SK-N-SH treated with all-trans-retinoic acid at 6 μM for 48 hours (cell line): ENCODE data around the gene PPARD.

Experiments
- ATAC-seq: fragments of 200-7000 bp; cut with Tn5 transposase; 3 replicates; pipeline ENCODE4 v1.9.1; 2020; ENCODE audit warnings: mild to moderate bottlenecking, moderate library complexity
- ARNTL ChIP-seq: fragments of 450-650 bp; formaldehyde crosslinking; IDR thresholded peaks from 2 replicates; pipeline ENCODE4 v1.5.0; 2020; ENCODE audit warnings: low read depth, mild to moderate bottlenecking, moderate library complexity, borderline replicate concordance
- BACH2 ChIP-seq: fragments of 250-450 bp; sonication (Bioruptor Pico); IDR thresholded peaks from 2 replicates; pipeline ENCODE4 v1.9.0; 2021; ENCODE audit warnings: mild to moderate bottlenecking, borderline replicate concordance
- CSDC2 ChIP-seq: fragments of 250-450 bp; sonication (Bioruptor Pico); IDR thresholded peaks from 2 replicates; pipeline ENCODE4 v1.5.0; 2020; ENCODE audit warnings: mild to moderate bottlenecking, moderate library complexity
- ESRRG ChIP-seq: fragments of 250-450 bp; sonication (Bioruptor Pico); IDR thresholded peaks from 2 replicates; pipeline ENCODE4 v1.6.1; 2021; ENCODE audit warnings: mild to moderate bottlenecking
- GLIS3 ChIP-seq: fragments of 250-450 bp; sonication (Bioruptor Pico); IDR thresholded peaks from 2 replicates; pipeline ENCODE4 v1.5.0; 2020; ENCODE audit warnings: mild to moderate bottlenecking, moderate library complexity
- ISL1 ChIP-seq: fragments of 250-450 bp; sonication (Bioruptor Pico); IDR thresholded peaks from 2 replicates; pipeline ENCODE4 v2.1.2; 2022; ENCODE audit warnings: mild to moderate bottlenecking, moderate library complexity
- OSR1 ChIP-seq: fragments of 250-450 bp; sonication (Bioruptor Pico); IDR thresholded peaks from 2 replicates; pipeline ENCODE4 v1.8.0; 2022; ENCODE audit warnings: moderate library complexity, mild to moderate bottlenecking, inconsistent platforms
- PPARA ChIP-seq: fragments of 250-450 bp; sonication (Bioruptor Pico); IDR thresholded peaks from 2 replicates; pipeline ENCODE4 v1.5.0; 2020; ENCODE audit warnings: mild to moderate bottlenecking, borderline replicate concordance
- RARB ChIP-seq: fragments of 250-450 bp; sonication (Bioruptor Pico); IDR thresholded peaks from 2 replicates; pipeline ENCODE4 v1.8.0; 2021; ENCODE audit warnings: mild to moderate bottlenecking, moderate library complexity
- SNAI2 ChIP-seq: fragments of 250-450 bp; sonication (Bioruptor Pico); IDR thresholded peaks from 2 replicates; pipeline ENCODE4 v1.5.0; 2020; ENCODE audit warnings: mild to moderate bottlenecking, moderate library complexity
- TCF4 ChIP-seq: fragments of 250-450 bp; sonication (Bioruptor Pico); IDR thresholded peaks from 2 replicates; pipeline ENCODE4 v1.8.0; 2021; ENCODE audit warnings: mild to moderate bottlenecking, moderate library complexity, borderline replicate concordance
- TOX ChIP-seq: fragments of 250-450 bp; sonication (Bioruptor Pico); IDR thresholded peaks from 2 replicates; pipeline ENCODE4 v1.8.0; 2021; ENCODE audit warnings: mild to moderate bottlenecking, moderate library complexity, borderline replicate concordance
- ZC3H10 ChIP-seq: fragments of 250-450 bp; sonication (Bioruptor Pico); IDR thresholded peaks from 2 replicates; pipeline ENCODE4 v1.5.1; 2021; ENCODE audit warnings: mild to moderate bottlenecking, moderate library complexity
- ZFP3 ChIP-seq: fragments of 250-450 bp; sonication (Bioruptor Pico); IDR thresholded peaks from 2 replicates; pipeline ENCODE4 v1.5.0; 2020; ENCODE audit warnings: mild to moderate bottlenecking, moderate library complexity
- ZNF565 ChIP-seq: fragments of 450-650 bp; formaldehyde crosslinking; conservative IDR thresholded peaks from 2 replicates; pipeline ENCODE4 v1.5.0; 2020; ENCODE audit warnings: low read depth, mild to moderate bottlenecking, moderate library complexity
- ZNF70 ChIP-seq: fragments of 450-650 bp; formaldehyde crosslinking; IDR thresholded peaks from 2 replicates; pipeline ENCODE4 v1.5.0; 2020; ENCODE audit warnings: mild to moderate bottlenecking, moderate library complexity
- ZNF8 ChIP-seq: fragments of 450-650 bp; formaldehyde crosslinking; IDR thresholded peaks from 2 replicates; pipeline ENCODE4 v1.5.0; 2020; ENCODE audit warnings: mild to moderate bottlenecking, moderate library complexity
- TF ChIP-seq, protein P1 (sequence below): fragments of 250-450 bp; sonication (Bioruptor Pico); IDR thresholded peaks from 2 replicates; pipeline ENCODE4 v1.5.1; 2020; ENCODE audit warnings: low read depth, mild to moderate bottlenecking, moderate library complexity
- TF ChIP-seq, protein P2 (sequence below): fragments of 250-450 bp; sonication (Bioruptor Pico); IDR thresholded peaks from 2 replicates; pipeline ENCODE4 v1.8.0; 2020; ENCODE audit warnings: mild to moderate bottlenecking, moderate library complexity, borderline replicate concordance
- TF ChIP-seq, protein P3 (sequence below): fragments of 250-450 bp; sonication (Bioruptor Pico); IDR thresholded peaks from 2 replicates; pipeline ENCODE4 v1.5.0; 2020; ENCODE audit warnings: mild to moderate bottlenecking, moderate library complexity
- TF ChIP-seq, protein P4 (sequence below): fragments of 250-450 bp; sonication (Bioruptor Pico); IDR thresholded peaks from 2 replicates; pipeline ENCODE4 v1.8.0; 2021; ENCODE audit warnings: low read depth, mild to moderate bottlenecking, moderate library complexity, borderline replicate concordance
- TF ChIP-seq, protein P5 (sequence below): fragments of 250-450 bp; sonication (Bioruptor Pico); IDR thresholded peaks from 2 replicates; pipeline ENCODE4 v1.5.1; 2021; ENCODE audit warnings: mild to moderate bottlenecking, moderate library complexity

Gene PPARD

DNA sequence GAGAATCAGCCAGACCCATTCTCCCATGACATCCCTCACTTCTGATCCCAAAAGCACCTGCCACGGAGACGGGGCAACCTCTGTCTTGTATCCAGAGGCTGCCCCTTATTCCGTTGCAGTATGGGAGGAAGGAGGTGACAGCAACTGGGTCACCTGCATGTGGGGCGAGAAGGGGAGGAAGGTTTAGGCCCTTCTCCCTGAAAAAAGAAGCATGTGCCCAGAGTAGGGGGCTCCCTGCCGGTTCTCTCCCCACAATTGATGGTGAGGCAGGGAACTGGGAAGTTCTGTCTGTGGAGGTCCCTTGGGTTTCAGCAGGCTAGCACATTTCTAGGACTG is 60.5 kb downstream of the PPARD start:
- TF ChIP-seq, protein P1, sequence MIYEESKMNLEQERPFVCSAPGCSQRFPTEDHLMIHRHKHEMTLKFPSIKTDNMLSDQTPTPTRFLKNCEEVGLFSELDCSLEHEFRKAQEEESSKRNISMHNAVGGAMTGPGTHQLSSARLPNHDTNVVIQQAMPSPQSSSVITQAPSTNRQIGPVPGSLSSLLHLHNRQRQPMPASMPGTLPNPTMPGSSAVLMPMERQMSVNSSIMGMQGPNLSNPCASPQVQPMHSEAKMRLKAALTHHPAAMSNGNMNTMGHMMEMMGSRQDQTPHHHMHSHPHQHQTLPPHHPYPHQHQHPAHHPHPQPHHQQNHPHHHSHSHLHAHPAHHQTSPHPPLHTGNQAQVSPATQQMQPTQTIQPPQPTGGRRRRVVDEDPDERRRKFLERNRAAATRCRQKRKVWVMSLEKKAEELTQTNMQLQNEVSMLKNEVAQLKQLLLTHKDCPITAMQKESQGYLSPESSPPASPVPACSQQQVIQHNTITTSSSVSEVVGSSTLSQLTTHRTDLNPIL (CRISPR knock-in tag), result no peak
- TF ChIP-seq, protein P2, sequence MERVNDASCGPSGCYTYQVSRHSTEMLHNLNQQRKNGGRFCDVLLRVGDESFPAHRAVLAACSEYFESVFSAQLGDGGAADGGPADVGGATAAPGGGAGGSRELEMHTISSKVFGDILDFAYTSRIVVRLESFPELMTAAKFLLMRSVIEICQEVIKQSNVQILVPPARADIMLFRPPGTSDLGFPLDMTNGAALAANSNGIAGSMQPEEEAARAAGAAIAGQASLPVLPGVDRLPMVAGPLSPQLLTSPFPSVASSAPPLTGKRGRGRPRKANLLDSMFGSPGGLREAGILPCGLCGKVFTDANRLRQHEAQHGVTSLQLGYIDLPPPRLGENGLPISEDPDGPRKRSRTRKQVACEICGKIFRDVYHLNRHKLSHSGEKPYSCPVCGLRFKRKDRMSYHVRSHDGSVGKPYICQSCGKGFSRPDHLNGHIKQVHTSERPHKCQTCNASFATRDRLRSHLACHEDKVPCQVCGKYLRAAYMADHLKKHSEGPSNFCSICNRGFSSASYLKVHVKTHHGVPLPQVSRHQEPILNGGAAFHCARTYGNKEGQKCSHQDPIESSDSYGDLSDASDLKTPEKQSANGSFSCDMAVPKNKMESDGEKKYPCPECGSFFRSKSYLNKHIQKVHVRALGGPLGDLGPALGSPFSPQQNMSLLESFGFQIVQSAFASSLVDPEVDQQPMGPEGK (CRISPR knock-in tag), result no peak
- TF ChIP-seq CSDC2 (no peak), BACH2 (CRISPR knock-in tag) (no peak), GLIS3 (CRISPR knock-in tag) (no peak), ZC3H10 (CRISPR knock-in tag) (no peak), TOX (CRISPR knock-in tag) (no peak), ARNTL (CRISPR knock-in tag) (no peak), ZFP3 (CRISPR knock-in tag) (no peak), ZNF70 (CRISPR knock-in tag) (no peak), TCF4 (CRISPR knock-in tag) (no peak), OSR1 (CRISPR knock-in tag) (no peak), ISL1 (no peak)
- TF ChIP-seq, protein P3, sequence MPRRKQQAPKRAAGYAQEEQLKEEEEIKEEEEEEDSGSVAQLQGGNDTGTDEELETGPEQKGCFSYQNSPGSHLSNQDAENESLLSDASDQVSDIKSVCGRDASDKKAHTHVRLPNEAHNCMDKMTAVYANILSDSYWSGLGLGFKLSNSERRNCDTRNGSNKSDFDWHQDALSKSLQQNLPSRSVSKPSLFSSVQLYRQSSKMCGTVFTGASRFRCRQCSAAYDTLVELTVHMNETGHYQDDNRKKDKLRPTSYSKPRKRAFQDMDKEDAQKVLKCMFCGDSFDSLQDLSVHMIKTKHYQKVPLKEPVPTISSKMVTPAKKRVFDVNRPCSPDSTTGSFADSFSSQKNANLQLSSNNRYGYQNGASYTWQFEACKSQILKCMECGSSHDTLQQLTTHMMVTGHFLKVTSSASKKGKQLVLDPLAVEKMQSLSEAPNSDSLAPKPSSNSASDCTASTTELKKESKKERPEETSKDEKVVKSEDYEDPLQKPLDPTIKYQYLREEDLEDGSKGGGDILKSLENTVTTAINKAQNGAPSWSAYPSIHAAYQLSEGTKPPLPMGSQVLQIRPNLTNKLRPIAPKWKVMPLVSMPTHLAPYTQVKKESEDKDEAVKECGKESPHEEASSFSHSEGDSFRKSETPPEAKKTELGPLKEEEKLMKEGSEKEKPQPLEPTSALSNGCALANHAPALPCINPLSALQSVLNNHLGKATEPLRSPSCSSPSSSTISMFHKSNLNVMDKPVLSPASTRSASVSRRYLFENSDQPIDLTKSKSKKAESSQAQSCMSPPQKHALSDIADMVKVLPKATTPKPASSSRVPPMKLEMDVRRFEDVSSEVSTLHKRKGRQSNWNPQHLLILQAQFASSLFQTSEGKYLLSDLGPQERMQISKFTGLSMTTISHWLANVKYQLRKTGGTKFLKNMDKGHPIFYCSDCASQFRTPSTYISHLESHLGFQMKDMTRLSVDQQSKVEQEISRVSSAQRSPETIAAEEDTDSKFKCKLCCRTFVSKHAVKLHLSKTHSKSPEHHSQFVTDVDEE (CRISPR knock-in tag), result no peak
- TF ChIP-seq, protein P4, sequence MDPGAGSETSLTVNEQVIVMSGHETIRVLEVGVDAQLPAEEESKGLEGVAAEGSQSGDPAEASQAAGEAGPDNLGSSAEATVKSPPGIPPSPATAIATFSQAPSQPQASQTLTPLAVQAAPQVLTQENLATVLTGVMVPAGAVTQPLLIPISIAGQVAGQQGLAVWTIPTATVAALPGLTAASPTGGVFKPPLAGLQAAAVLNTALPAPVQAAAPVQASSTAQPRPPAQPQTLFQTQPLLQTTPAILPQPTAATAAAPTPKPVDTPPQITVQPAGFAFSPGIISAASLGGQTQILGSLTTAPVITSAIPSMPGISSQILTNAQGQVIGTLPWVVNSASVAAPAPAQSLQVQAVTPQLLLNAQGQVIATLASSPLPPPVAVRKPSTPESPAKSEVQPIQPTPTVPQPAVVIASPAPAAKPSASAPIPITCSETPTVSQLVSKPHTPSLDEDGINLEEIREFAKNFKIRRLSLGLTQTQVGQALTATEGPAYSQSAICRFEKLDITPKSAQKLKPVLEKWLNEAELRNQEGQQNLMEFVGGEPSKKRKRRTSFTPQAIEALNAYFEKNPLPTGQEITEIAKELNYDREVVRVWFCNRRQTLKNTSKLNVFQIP (CRISPR knock-in tag), result no peak
- TF ChIP-seq, protein P5, sequence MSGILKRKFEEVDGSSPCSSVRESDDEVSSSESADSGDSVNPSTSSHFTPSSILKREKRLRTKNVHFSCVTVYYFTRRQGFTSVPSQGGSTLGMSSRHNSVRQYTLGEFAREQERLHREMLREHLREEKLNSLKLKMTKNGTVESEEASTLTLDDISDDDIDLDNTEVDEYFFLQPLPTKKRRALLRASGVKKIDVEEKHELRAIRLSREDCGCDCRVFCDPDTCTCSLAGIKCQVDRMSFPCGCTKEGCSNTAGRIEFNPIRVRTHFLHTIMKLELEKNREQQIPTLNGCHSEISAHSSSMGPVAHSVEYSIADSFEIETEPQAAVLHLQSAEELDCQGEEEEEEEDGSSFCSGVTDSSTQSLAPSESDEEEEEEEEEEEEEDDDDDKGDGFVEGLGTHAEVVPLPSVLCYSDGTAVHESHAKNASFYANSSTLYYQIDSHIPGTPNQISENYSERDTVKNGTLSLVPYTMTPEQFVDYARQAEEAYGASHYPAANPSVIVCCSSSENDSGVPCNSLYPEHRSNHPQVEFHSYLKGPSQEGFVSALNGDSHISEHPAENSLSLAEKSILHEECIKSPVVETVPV (CRISPR knock-in tag), result no peak
- TF ChIP-seq, all 23 proteins: peak for 0
- no peak for ATAC-seq

DNA sequence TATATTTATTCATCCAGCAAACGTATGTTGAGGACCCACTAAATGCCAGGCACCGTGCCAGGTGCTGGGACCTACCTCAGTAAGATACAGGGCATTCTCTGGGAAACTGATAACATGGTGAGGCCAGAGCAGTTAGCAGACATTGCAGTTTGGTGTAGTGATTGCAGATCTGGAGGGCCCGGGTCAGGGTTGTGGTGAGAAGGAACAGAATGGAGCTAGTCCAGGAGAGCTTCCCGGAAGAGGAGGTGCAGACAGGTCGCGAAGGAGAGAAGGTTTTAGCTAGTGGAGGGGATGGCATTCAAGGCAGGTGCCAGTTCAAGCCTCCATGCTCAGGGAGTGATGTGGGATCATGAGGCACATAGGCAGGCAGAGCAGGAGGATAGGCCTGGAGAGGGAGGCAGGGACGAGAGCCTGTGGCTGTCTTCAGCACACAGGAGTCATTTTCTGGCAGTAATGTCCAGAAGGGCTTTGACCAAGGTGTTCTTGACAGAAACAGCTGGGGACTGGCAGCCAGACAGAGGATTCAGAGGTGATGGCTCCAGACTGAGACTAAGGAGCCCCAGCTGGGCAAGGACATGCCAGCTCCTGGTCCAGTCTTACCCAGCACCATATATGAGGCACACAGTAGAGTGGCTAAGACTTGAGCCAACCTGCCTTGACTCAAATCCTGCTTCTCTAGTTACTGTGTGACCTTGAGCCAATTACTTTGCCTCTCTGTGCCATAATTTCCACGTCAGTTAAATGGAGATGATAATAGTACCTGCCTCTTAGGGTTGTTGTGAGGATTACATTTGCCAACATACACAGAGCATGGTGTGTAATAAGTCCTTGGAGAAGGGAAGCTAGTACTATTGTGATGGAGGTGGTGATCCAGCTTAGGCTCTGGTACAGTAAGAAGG is 61.4 kb downstream of the PPARD start:
- TF ChIP-seq PPARA (CRISPR knock-in tag), result no peak
- no peak for TF ChIP-seq ESRRG (CRISPR knock-in tag)
- no peak for TF ChIP-seq ARNTL (CRISPR knock-in tag)
- no peak for TF ChIP-seq ZNF8 (CRISPR knock-in tag)
- TF ChIP-seq TCF4 (CRISPR knock-in tag), result no peak
- TF ChIP-seq ZNF565 (CRISPR knock-in tag), result no peak
- TF ChIP-seq SNAI2 (CRISPR knock-in tag), result no peak
- no peak for TF ChIP-seq ZFP3 (CRISPR knock-in tag)
- TF ChIP-seq RARB (CRISPR knock-in tag), result no peak
- TF ChIP-seq, protein P4 (CRISPR knock-in tag), result no peak
- ATAC-seq, result no peak
